DOHH2 (cell line): ENCODE results near the gene SOX8.

Experiments used
- CTCF ChIP-seq: fragments of 200-600 bp; sonication (generic); IDR thresholded peaks from one replicate; pipeline ENCODE4 v1.5.1; 2014; ENCODE audit warnings: antibody characterized with exemption, mild to moderate bottlenecking, low read depth, low read length; ENCODE audit not compliant: poor library complexity, severe bottlenecking
- EZH2phosphoT487 ChIP-seq: fragments of 200-600 bp; sonication (generic); IDR thresholded peaks from 2 replicates; pipeline ENCODE4 v1.6.1; 2017; ENCODE audit warnings: borderline replicate concordance, mild to moderate bottlenecking, antibody characterized with exemption, low read length, moderate library complexity, mixed read lengths

DNA sequence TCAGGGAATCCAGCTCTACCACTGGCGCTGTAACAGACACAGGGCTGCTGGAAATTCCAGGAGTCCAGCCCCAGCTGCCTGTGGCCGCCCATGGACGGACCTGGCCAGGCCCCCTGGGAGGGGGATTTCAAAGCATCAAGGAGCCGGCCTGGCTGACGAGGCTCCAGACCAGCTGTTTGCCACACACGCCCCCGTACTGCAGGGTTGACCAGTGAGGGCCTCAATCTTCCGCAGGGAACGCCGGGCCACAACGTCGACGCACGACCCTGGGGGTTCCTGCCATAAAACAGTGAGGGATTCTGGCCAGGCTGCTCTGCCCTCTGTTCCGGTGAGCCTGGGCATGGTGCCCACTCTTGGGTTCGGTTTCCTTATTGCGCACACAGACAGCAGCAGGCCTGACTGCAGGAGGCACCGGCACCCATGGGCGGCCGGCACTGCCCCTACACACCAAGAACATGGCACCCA lies 14.5 kb upstream of the SOX8 start:
- TF ChIP-seq CTCF: no peak
- no peak for TF ChIP-seq EZH2phosphoT487
